Measurements from ENCODE around the gene NDST4.

- no peak for TF ChIP-seq CTCF (conservative IDR thresholded peaks at IDR 0.05; ENCODE audit: low read depth, low read length)
- no peak for TF ChIP-seq EZH2phosphoT487 (IDR thresholded peaks at IDR 0.05; ENCODE audit: borderline replicate concordance, low read length)
Measured at GRCh38 chr4:114927881-114928280, 185.5 kb downstream of the NDST4 start.

Measured in PC-3 (cell line).